WTC11 (cell line): ENCODE results near the gene PARVG. TPM values are rescaled to one million over a fixed set of nuclear protein-coding genes. Genes with fewer than 3 reads are reported as not detected.

Source experiments
- ATAC-seq: fragments of 200-7000 bp; cut with Tn5 transposase; 2 replicates; pipeline ENCODE4 v1.10.0; 2021; ENCODE audit warnings: mild to moderate bottlenecking, moderate library complexity
- CTCF ChIA-PET: fragments of 300-600 bp; sonication (Branson Sonifier 250); formaldehyde crosslinking; loops from one replicate; lab custom pipeline; 2021; ENCODE audit warnings: antibody characterized with exemption; lab: Charles Lee
- POLR2A ChIA-PET: fragments of 350-600 bp; sonication (Branson Sonifier 250); formaldehyde crosslinking; loops from one replicate; lab custom pipeline; 2021; ENCODE audit warnings: antibody characterized with exemption; lab: Charles Lee
- DNase-seq: peaks from one replicate; pipeline ENCODE4 v3.0.0; 2021; ENCODE audit warnings: low spot score
- H3K27ac Mint-ChIP-seq: 2 replicates; pipeline ENCODE4 v1.8.0; 2021; ENCODE audit warnings: mixed read lengths
- H3K27me3 Mint-ChIP-seq: 2 replicates; pipeline ENCODE4 v1.8.0; 2021; ENCODE audit warnings: low read depth, mild to moderate bottlenecking, moderate library complexity, mixed read lengths
- H3K36me3 Mint-ChIP-seq: 2 replicates; pipeline ENCODE4 v1.8.0; 2021; ENCODE audit warnings: mixed read lengths
- H3K4me1 Mint-ChIP-seq: 2 replicates; pipeline ENCODE4 v1.8.0; 2022; ENCODE audit warnings: mixed read lengths
- H3K4me3 Mint-ChIP-seq: 2 replicates; pipeline ENCODE4 v1.8.0; 2021; ENCODE audit warnings: mild to moderate bottlenecking, moderate library complexity, mixed read lengths
- H3K9me3 Mint-ChIP-seq: 2 replicates; pipeline ENCODE4 v1.8.0; 2021; ENCODE audit warnings: mixed read lengths
- AR ChIP-seq: fragments of 250-450 bp; sonication (Bioruptor Pico); IDR thresholded peaks from 2 replicates; pipeline ENCODE4 v1.9.0; 2021; ENCODE audit warnings: mild to moderate bottlenecking
- ATF1 ChIP-seq: sonication (generic); formaldehyde crosslinking; IDR thresholded peaks from 2 replicates; pipeline ENCODE4 v1.8.1; 2023; ENCODE audit warnings: mild to moderate bottlenecking, moderate library complexity, missing genetic modification reagents
- CDX4 ChIP-seq: fragments of 250-450 bp; sonication (Bioruptor Pico); IDR thresholded peaks from 2 replicates; pipeline ENCODE4 v1.9.0; 2021; ENCODE audit warnings: moderate library complexity, mild to moderate bottlenecking, inconsistent platforms, borderline replicate concordance
- CREB1 ChIP-seq: sonication (generic); formaldehyde crosslinking; IDR thresholded peaks from 2 replicates; pipeline ENCODE4 v1.8.0; 2023; ENCODE audit warnings: mild to moderate bottlenecking, missing genetic modification reagents
- CTCF ChIP-seq: fragments of 200-600 bp; IDR thresholded peaks from 2 replicates; pipeline ENCODE4 v1.8.0; 2022; ENCODE audit warnings: antibody characterized with exemption
- FOXJ3 ChIP-seq: sonication (generic); formaldehyde crosslinking; IDR thresholded peaks from 2 replicates; pipeline ENCODE4 v1.9.0; 2021; ENCODE audit warnings: missing genetic modification reagents, mild to moderate bottlenecking, borderline replicate concordance
- FOXK1 ChIP-seq: sonication (generic); formaldehyde crosslinking; IDR thresholded peaks from 2 replicates; pipeline ENCODE4 v1.8.0; 2022; ENCODE audit warnings: mild to moderate bottlenecking, moderate library complexity, missing genetic modification reagents
- FOXP1 ChIP-seq: sonication (generic); formaldehyde crosslinking; IDR thresholded peaks from 2 replicates; pipeline ENCODE4 v1.8.0; 2022; ENCODE audit warnings: missing genetic modification reagents, mild to moderate bottlenecking, moderate library complexity, borderline replicate concordance
- GRHL2 ChIP-seq: fragments of 250-450 bp; sonication (Bioruptor Pico); IDR thresholded peaks from 2 replicates; pipeline ENCODE4 v1.8.0; 2022; ENCODE audit warnings: mild to moderate bottlenecking, moderate library complexity; ENCODE audit not compliant: insufficient replicate concordance, severe bottlenecking
- GTF2I ChIP-seq: fragments of 250-450 bp; sonication (Bioruptor Pico); conservative IDR thresholded peaks from 2 replicates; pipeline ENCODE4 v1.4.0; 2021; ENCODE audit warnings: mild to moderate bottlenecking
- IRF1 ChIP-seq: sonication (generic); formaldehyde crosslinking; IDR thresholded peaks from 2 replicates; pipeline ENCODE4 v1.8.0; 2023; ENCODE audit warnings: missing genetic modification reagents
- JUN ChIP-seq: sonication (generic); formaldehyde crosslinking; IDR thresholded peaks from 2 replicates; pipeline ENCODE4 v1.8.0; 2023; ENCODE audit warnings: mild to moderate bottlenecking, missing genetic modification reagents
- MAX ChIP-seq: sonication (generic); formaldehyde crosslinking; IDR thresholded peaks from 2 replicates; pipeline ENCODE4 v1.8.0; 2022; ENCODE audit warnings: mild to moderate bottlenecking, missing genetic modification reagents
- NFATC4 ChIP-seq: fragments of 250-450 bp; sonication (Bioruptor Pico); IDR thresholded peaks from 2 replicates; pipeline ENCODE4 v1.9.0; 2021; ENCODE audit warnings: mild to moderate bottlenecking
- NFE2L1 ChIP-seq: sonication (generic); formaldehyde crosslinking; IDR thresholded peaks from 2 replicates; pipeline ENCODE4 v1.8.1; 2023; ENCODE audit warnings: missing genetic modification reagents
- NR1H2 ChIP-seq: sonication (generic); formaldehyde crosslinking; IDR thresholded peaks from 2 replicates; pipeline ENCODE4 v1.9.0; 2021; ENCODE audit warnings: mild to moderate bottlenecking, moderate library complexity, missing genetic modification reagents
- NR2C2 ChIP-seq: sonication (generic); formaldehyde crosslinking; IDR thresholded peaks from 2 replicates; pipeline ENCODE4 v1.8.0; 2022; ENCODE audit warnings: mild to moderate bottlenecking, missing genetic modification reagents
- OVOL2 ChIP-seq: fragments of 250-450 bp; sonication (Bioruptor Pico); IDR thresholded peaks from 2 replicates; pipeline ENCODE4 v1.9.0; 2021; ENCODE audit warnings: mild to moderate bottlenecking, borderline replicate concordance
- SMAD4 ChIP-seq: sonication (generic); formaldehyde crosslinking; IDR thresholded peaks from 2 replicates; pipeline ENCODE4 v1.8.0; 2022; ENCODE audit warnings: mild to moderate bottlenecking, missing genetic modification reagents
- TP53 ChIP-seq: sonication (generic); formaldehyde crosslinking; IDR thresholded peaks from 2 replicates; pipeline ENCODE4 v1.8.1; 2023; ENCODE audit warnings: mild to moderate bottlenecking, missing genetic modification reagents
- USF2 ChIP-seq: sonication (generic); formaldehyde crosslinking; IDR thresholded peaks from 2 replicates; pipeline ENCODE4 v1.8.1; 2023; ENCODE audit warnings: mild to moderate bottlenecking, missing genetic modification reagents, moderate library complexity
- ZBTB21 ChIP-seq: sonication (generic); formaldehyde crosslinking; IDR thresholded peaks from 2 replicates; pipeline ENCODE4 v1.8.1; 2023; ENCODE audit warnings: mild to moderate bottlenecking, missing genetic modification reagents, borderline replicate concordance
- ZNF138 ChIP-seq: sonication (generic); formaldehyde crosslinking; conservative IDR thresholded peaks from 2 replicates; pipeline ENCODE4 v1.8.1; 2022; ENCODE audit warnings: mild to moderate bottlenecking, moderate library complexity, missing genetic modification reagents
- ZNF416 ChIP-seq: fragments of 250-450 bp; sonication (Bioruptor Pico); IDR thresholded peaks from 2 replicates; pipeline ENCODE4 v1.9.0; 2021; ENCODE audit warnings: mild to moderate bottlenecking, inconsistent platforms
- total RNA-seq: library from RNA; stranded (reverse); gene quantifications from 3 replicates; pipeline ENCODE4 v1.2.3, GENCODE V29; 2021

The PARVG gene
- total RNA-seq, 1 experiment from 2014 or later: 0.94 TPM

DNA sequence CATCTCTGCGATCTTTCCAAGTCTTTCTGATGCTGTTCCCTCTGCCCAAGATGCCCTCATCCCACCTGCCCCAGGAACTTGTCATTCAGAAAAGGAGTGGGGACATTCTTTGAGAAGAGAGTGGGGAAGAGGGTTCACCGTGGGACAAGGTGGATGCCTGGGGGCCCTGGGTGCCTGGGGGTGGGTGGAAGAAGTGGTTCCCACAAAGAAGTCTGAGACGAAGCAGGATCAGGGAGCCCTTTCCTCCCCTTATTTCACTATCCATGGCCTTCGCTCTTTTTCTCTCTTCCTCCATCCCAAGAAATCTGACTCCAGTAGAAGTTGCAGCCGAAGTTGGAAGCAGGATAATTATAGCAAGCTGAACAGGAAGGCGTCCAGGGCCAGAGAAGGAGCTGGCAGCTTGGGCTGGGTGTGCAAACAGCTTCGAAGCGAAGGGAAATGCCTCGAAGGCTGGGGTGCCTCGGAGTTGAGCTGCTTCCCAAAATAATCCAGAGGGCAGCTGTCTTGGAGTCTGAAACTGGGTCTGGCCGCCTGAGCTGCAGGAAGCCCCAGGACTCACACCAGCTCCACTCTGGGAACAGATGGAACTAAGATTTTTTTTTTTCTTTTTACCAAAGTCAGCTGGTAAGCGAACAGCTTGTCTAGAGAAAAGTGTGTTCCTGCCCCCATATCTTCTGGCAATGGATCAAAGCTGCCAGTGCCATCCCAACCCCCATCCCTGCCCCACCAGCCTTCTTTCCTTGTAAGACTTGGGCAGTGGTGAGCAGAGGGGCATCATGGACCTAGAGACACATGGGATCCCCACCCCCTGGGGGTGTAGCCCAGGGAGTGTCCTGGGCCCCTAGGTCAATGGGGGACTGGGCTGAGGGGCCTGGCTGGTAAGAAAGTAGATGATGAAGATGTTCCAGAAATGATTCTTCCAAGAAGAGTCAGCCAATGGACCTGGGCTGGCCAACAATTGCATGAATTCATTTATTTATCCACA lies 31.5 kb downstream of the PARVG start:
- DNase-seq: no peak

GRCh38 chr22:44212936-44213335 lies 32.2 kb downstream of the PARVG start:
- TF ChIP-seq CDX4 (CRISPR knock-in tag): no peak
- TF ChIP-seq CTCF: no peak
- TF ChIP-seq ATF1 (CRISPR knock-in tag): no peak
- TF ChIP-seq ZBTB21: no peak
- TF ChIP-seq ZNF416 (CRISPR knock-in tag): no peak
- TF ChIP-seq MAX (CRISPR knock-in tag): no peak
- TF ChIP-seq NR2C2 (CRISPR knock-in tag): no peak
- no peak for TF ChIP-seq ZNF138 (CRISPR knock-in tag)
- no peak for TF ChIP-seq GTF2I (CRISPR knock-in tag)
- no peak for TF ChIP-seq OVOL2 (CRISPR knock-in tag)
- TF ChIP-seq FOXK1 (CRISPR knock-in tag): no peak
- no peak overlapping the region for H3K4me3 Mint-ChIP-seq
- CTCF ChIA-PET: interaction anchor here (1.1 to 1.3 kb wide), 2 partner anchors 127 to 132 kb away, joined by 4 to 5 read pairs; no protein-coding TSS in a partner anchor
- DNase-seq (no peak), ATAC-seq (no peak)
- peaks cover 2% of the 10 kb centered on the region; the same call in 1 of the 2 replicates for H3K27me3 Mint-ChIP-seq
- H3K4me1 Mint-ChIP-seq: no peaks in the 10 kb centered on the region
- POLR2A ChIA-PET: no interaction called here
- peaks cover 16% of the 10 kb centered on the region for H3K9me3 Mint-ChIP-seq
- no peak overlapping the region for H3K27ac Mint-ChIP-seq
- H3K36me3 Mint-ChIP-seq: 0 out of 2 replicates have a peak, but pooled peaks cover 3% of the 10 kb centered on the region

More for the DNA sequence above, 31.5 kb downstream of the PARVG start:
- Mint-ChIP-seq H3K27ac (no peak overlapping the region), H3K4me3 (no peak overlapping the region), H3K9me3 (peaks cover 16% of the 10 kb centered on the region), H3K27me3 (peaks cover 2% of the 10 kb centered on the region; the same call in 1 of the 2 replicates), H3K36me3 (0 out of 2 replicates have a peak, but pooled peaks cover 3% of the 10 kb centered on the region)
- ChIA-PET CTCF (interaction anchor here (1.1 to 1.3 kb wide), 2 partner anchors 126 to 131 kb away, joined by 4 to 5 read pairs; no protein-coding TSS in a partner anchor), POLR2A (interaction anchor here (0.6 kb wide), 1 partner anchor 26 kb away, joined by 3 read pairs; no protein-coding TSS in a partner anchor)
- ATAC-seq: no peak
- TF ChIP-seq GTF2I (CRISPR knock-in tag) (no peak), FOXJ3 (no peak), USF2 (CRISPR knock-in tag) (no peak), FOXP1 (CRISPR knock-in tag) (no peak), SMAD4 (no peak), NFE2L1 (no peak)
- TF ChIP-seq, all 79 proteins: peak for 0
- H3K4me1 Mint-ChIP-seq: no peaks in the 10 kb centered on the region

DNA sequence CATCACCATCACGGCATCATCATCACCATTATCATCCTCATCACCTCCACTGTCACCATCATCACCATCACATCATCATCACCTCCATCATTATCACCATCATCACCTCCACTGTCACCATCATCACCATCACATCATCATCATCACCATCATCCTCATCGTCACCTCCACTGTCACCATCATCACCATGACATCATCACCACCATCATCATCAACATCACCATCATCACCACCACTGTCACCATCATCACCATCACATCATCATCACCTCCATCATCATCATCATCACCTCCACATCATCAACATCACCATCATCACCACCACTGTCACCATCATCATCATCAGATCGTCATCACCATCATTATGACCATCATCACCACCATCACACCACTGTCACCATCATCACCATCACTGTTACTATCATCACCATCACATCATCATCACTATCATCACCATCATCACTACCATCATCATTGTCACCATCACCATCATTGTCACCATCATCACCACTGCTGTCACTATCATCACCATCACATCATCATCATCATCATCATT lies 32.8 kb downstream of the PARVG start:
- Mint-ChIP-seq H3K9me3 (peaks cover 16% of the 10 kb centered on the region), H3K4me1 (no peaks in the 10 kb centered on the region), H3K27me3 (peaks cover 2% of the 10 kb centered on the region; the same call in 1 of the 2 replicates), H3K36me3 (0 out of 2 replicates have a peak, but pooled peaks cover 3% of the 10 kb centered on the region), H3K4me3 (no peak overlapping the region), H3K27ac (no peak overlapping the region)
- ChIA-PET POLR2A (no interaction called here), CTCF (no interaction called here)
- DNase-seq (no peak), ATAC-seq (no peak)
- TF ChIP-seq FOXK1 (CRISPR knock-in tag) (no peak), CREB1 (no peak), ATF1 (CRISPR knock-in tag) (no peak), AR (CRISPR knock-in tag) (no peak), NFATC4 (CRISPR knock-in tag) (no peak), NR1H2 (no peak), IRF1 (CRISPR knock-in tag) (no peak), GRHL2 (no peak), OVOL2 (CRISPR knock-in tag) (no peak), TP53 (CRISPR knock-in tag) (no peak), JUN (CRISPR knock-in tag) (no peak)
